GM04503 (cell line): Measurements from ENCODE around the gene PEAK3.
A peak's percentile ranks its signal among the peaks of the same experiment; 100 is the strongest.

Source experiments
- DNase-seq: peaks from one replicate; pipeline ENCODE4 v3.0.0-alpha.2; 2012; ENCODE audit warnings: low read depth

Gene PEAK3

DNA sequence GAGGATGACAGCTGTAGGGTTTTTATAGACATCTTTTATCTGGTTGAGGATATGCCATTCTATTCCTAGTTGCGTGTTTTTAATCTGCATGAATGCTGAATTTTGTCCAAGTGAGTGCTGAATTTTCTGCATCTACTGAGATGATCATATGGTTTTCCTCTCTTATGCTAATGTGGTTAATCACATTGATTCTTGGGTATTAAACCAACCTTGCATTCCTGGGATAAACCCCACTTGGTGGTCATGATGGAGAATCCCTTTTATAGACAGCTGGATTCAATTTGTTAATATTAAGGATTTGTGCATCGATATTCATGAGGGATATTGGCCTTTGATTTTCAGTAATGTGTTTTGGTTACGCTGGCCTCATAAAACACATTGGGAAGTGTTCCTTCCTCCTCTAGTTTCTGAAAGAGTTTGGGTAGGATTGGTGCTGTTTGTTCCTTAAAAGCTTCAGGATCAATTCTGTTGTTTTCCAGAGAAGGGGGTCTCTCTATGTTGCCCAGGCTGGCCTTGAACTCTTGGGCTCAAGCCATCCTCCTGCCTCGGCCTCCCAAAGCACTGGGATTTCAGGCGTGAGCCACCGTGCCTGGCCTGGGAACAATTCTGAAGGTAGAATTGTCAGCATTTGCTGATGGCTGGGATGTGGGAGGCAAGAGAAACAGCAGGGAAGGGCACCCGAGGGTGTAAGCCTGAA lies 33.3 kb upstream of the PEAK3 start:
- no peak for DNase-seq

DNA sequence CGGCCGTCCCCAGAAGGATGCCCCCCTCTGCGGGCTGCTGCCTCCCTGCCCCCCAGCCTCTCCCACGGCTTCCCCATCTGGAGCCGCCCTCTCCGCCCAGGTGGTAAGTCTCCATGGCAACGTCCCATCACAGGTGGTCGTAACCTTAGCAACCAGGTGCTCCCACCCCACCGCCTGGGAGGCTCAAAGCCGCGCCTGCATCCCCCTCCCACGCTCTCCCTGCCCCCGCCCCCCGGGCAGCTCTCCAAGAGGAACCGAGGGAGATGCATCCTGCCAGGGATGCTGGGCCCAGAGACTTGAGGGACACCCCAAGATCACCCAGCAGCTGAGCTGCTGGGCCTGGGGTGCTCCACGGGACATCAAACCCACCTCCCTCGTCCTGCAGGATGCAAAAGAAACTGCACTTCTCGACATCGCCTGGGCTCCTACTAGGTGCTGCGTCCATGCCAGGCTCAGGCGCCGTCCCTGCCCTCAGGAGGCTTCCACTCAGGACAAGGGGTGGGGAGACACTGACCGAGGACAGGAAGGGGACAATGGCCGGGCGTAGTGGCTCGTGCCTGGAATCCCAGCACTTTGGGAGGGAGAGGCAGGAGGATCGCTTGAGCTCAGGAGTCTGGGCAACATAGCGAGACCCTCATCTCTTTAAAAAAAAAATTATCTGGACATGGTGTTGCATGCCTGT lies 31.0 kb upstream of the PEAK3 start:
- DNase-seq: no peak

DNA sequence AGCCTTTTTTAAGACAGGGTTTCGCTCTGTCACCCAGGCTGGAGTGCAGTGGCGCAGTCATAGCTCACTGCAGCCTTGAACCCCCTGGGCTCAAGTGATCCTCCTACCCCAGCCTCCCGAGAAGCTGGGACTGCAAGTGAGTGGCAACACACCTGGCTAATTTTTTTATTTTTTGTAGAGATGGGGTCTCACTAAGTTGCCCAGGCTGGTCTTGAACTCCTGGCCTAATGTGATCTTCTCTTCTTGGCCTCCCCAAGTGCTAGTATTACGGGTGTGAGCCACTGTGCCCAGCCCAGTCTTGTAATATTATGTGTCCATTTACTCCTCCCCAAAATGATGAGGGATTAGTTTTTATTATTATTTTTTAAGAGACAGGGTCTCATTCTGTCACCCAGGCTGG lies 29.1 kb upstream of the PEAK3 start:
- no peak for DNase-seq

DNA sequence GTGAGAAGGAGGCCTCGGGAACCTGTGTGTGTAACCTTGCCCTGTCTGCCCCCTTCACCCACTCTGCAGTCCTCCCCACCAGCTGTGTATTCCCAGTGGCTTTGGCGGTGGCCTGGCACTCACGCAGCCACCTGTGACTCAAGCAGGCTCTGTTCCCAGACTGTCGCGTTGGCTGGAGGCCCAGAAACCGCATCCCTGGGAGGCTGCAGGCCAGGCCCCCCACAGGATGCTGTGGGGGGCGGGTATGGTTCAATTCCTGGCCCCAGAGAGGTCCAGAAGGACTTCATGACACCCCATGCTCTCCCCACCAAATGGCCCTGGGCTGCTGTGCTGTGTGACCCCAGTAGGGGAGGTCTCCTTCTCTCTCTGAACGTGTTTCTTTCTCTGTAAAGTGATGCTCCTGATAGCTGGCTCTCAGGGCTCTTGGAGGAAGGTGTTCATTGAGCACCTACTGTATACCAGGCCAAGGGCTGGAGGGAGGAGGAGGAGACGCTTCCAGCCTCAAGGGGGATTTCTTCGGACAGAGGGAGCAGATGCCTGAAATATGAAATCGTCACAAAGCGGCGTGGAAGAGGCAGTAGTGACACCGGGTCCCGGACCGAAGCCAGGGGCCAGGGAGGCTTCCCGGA lies 27.9 kb upstream of the PEAK3 start:
- no peak for DNase-seq

DNA sequence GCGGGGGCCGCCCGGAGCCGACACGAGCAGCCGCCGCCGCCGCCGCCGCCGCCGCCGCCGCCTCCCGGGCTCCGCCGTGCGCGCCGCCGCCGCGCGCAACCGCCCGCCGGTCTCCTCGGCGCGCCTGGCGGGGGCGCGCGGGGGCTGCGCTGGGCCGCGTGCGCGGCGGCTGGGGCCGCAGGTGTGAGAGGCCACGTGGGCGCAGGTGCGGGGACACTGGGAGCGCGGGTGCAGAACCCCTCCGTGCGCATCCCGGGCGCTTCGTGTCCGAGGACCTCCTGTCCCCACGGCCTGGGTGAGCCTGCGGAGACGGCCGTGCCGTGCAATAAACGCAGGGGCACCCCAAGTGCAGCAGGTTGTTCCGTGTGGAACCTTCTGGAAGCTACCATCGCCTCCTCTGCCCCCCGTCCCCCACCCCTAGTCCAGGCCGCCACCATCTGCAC lies 26.2 kb upstream of the PEAK3 start, which contains the start of gene LINGO3:
Gene LINGO3 (minus strand): TSS at position 41 of the 443 bp plus-strand sequence. CDS start 16,378 bp downstream, outside the sequence.
- no peak for DNase-seq

DNA sequence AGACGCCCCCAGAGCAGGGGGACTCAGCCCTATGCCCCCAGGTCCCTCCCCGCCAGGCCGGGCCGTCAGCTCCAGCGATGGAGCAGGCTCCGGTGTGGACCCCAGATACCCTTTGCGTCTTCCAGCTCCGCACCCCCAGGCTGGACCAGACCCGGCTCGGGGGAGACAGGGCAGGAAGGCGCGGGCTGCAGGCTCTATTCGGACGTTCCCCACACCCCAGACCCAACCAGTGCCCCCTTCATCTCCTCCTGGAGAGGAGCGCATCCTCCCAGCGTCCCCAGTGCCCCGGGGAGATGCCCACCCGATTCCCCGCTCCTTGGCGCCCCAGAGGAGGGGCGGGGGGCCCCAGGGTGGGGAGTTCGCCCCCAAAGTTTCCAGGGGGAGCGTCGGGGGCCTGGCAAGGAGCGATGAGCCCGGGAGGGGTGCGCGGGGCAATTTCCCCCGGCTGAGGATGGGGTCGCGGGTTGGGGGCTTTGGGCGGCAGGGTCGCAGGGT lies 25.6 kb upstream of the PEAK3 start:
- DNase-seq: no peak

DNA sequence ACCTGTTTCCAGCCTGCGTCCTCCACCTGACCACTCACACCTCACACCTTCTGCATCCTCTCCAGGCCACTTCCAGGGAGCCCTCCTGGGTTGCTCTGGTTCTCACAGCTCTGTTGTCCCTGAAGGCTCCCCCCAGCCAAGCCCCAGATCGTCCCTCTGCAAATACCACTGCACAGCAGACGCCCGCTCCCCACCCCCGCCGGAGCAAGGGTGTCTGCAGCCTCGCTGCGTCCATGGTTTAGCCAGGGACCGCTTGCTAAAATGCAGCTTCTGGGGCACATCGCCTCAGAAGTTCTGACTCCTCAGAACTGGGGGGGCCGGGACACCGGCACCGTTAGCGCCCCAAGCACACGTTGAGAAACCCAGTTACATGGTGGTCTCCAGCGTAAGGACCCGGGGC lies 25.0 kb upstream of the PEAK3 start:
- no peak for DNase-seq

DNA sequence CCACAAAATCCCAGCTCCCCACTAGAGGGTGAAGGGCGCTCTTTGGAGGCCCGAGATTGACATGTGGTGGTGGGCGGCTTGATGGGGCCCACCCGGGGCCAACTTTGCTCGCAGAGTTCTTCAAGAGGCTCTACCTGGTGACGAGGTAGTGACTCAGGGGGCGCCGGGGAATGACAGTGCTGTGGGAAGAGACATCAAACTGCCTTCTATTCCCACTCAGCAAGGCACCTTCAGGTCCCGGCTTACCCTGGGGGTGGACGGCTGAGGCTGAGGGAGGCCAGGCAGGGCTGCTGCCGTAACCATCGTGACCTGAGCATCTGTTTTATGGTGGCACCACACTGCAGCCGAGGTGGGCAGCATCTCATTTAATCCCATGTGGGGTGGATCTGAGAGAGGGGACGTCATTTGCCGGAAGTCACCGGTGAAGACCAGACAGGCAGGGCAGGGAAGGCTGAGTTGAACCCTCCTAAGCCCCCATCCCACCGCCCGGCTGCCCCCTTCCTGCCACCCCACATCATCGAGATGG lies 24.4 kb upstream of the PEAK3 start:
- no peak for DNase-seq

DNA sequence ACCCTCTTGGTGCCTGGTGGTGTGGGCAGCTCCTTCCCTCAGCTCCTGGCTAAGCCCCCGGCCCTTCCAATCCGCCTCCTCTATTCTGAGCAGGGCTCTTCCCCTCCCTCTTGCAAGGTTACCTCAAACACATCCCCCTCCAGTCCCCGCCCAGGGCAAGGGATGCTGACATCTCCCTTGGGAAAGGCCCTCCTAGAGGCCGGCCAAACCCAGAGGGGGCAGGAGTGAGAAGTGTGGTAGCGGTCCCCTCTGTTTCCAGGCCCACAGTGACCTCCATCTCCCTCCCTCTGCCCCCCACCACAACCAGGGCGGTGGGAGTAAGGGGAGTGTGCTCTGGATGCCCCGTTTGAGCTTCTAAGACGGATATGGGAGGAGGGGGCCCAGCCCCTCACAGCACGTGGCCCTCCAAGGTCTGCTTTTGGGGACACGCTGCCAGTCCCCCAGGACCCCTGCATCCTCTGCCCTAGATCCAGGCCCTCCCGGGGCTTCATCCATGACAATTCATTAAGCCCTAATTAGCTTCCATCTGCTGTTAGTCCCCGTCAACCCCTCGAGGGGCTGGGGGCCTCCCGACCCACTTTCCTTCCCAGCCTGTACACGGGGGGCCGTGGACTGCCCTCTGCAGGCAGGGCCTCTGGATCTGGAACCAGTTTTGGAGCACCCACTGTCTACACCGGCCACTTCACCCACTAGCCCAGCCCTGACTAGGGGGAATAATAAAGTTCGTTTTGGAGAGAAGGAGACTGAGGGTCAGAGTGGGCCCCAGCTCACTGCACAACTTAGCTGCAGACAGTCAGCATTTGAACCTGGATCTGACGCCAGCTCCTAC lies 23.7 kb upstream of the PEAK3 start:
- no peak for DNase-seq

DNA sequence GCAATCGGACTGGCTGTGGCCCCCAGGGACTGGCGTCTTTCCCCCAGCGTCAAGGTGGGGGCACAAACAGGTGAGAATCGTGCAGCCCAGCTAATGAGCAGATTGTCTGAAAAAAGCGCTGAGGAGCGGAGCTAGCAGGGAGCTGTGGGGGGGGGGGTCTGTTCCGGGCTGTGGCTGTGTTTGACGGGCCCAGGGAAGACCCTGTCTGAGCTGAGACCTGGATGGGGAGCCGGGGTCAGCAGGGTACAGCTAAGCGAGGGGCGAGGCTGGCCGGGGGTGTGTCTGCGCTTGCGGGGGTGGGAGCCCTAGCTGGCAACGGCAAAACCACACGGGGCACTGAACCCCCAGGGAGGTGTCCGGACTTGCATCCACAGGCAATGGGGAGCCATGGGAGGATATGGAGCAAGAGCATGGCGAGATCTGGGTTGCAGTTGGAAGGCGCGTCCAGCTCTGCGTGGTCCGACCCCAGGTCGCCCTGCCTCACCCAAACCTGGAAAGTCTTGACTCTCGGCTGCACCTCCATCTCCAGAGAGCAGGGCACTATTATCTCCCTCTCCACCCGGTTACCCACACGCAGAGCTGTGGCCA lies 21.3 kb upstream of the PEAK3 start:
- no peak for DNase-seq

DNA sequence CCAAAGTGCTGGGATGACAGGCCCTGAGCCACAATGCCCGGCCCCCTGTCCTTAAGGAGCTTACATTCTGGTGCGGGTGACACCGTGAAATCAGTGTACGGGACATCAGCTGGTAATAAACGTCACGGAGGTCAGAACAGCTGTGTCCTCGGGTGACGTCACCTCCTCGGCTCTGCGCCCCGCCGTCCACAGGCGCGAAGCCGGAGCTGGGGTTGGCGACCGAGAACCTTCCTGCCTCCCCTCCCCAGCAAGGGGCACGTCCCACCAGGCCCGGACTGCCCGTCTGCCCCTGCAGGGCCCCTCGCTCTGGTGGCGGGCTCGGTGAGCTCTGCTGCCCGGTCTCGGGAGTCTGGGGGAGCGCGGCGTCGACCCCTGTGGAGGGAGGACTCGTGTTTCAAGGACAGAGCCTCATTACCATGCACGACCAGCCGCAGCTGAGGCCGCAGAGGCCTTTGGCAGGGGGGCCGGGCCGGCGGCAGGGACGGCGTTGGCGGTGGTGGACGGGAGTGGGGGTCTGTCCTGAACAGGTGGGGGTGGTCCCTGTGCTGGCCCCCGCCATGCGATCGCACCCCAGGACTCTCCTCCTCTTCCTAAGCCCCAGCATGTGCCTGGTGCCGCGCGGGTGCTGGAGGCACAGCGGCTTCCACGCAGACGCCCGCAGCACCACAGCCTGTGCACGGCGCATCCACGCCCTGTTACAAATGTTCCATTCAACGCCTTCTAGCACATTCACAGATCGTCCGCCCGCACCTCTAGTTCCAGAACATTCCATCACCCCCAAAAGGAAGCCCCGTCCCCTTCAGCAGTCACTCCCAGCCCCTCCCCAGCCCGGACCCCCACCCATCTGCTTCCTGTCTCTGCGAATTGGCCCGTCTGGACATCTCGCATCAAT lies 20.6 kb upstream of the PEAK3 start:
- DNase-seq: no peak

DNA sequence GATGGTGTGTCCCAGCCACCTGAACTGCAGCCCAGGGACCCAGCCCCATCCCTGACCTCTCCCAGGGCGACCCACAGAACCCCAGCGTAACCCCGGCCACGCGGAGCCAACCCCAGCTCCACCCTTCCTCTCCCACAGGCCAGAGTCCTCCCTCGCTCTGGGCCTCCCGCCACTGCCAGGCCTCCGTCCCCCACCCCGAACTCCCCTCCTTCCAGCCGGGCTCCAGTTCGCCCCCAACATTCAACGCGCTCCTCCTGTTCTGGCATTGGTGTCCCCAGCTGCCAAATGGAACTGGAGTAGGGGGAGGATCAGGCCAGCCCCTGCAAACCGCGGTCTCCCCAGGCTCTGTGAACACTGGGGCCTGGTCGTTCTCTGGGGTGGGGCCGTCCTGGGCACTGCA lies 18.6 kb upstream of the PEAK3 start:
- no peak for DNase-seq

DNA sequence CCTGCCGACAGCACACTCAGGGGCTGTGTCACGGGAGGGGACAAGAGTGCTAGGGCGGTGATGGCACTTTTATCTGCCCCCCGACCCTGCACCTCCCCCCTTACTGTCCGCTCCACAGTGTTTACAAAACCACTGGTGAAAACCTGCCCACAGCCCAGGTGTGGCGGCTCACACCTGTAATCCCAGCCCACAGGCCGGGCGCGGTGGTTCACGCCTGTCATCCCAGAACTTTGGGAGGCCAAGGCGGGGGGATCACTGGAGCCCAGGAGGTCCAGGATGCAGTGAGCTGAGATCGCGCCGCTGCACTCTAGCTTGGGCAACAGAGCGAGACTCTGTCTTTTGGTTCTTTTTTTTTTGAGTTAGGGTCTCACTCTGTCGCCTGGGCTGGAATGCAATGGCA lies 14.2 kb upstream of the PEAK3 start:
- no peak for DNase-seq

DNA sequence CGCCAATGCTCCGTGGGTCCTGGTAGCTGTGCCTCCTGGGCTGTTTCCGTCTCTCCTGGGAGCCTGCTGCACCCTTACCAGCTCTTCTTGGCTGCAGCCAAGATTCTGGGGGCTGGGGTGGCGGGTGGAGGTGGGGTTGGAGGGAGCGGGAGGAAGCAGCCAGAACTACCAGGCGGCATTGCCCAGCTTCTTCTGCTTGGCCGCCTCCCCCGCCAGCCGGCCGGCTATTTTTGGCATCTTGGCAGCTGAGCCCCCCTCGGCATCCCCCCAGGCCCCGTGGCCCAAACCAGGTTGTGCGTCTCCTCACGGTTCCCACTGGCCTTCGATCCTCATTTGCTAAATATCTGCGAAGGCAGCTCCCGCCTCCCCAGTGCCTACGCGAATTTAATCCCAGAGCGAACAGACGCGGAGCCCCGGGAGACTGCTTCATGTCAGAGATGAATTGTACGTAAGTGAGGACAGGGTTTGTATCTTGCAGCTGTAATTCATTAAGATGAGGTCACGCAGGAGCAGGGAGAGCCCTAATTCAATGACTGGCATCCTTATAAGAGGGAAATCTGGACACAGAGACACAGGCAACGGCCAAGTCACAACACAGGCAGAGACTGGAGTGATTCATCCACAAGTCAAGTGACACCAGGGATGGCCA lies 12.8 kb upstream of the PEAK3 start:
- DNase-seq: peak; percentile 81

DNA sequence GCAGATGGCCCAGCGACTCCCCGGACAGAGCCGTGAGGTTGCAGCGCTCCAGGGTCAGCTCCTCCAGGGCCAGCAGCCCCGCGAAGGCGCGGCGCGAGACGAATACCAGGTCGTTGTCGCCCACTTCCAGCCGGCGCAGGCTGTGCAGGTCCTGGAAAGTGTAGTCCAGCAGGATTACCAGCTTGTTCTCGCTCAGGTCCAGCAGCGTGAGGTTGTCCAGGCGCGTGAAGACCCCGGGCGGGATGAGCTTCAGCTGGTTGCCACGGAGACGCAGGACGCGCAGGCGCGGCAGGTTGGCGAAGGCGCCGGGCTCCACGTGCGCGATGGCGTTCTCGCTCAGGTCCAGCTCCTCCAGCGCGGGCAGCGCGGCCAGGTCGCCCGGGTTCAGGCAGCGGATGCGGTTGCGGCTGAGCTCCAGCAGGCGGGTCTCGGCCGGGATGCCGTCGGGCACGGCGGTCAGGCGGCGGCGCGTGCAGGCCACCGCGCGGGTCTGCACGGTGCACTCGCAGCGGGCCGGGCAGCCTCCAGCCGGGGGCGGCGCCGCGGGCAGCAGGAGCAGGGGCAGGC lies 9.3 kb upstream of the PEAK3 start:
- DNase-seq: no peak

DNA sequence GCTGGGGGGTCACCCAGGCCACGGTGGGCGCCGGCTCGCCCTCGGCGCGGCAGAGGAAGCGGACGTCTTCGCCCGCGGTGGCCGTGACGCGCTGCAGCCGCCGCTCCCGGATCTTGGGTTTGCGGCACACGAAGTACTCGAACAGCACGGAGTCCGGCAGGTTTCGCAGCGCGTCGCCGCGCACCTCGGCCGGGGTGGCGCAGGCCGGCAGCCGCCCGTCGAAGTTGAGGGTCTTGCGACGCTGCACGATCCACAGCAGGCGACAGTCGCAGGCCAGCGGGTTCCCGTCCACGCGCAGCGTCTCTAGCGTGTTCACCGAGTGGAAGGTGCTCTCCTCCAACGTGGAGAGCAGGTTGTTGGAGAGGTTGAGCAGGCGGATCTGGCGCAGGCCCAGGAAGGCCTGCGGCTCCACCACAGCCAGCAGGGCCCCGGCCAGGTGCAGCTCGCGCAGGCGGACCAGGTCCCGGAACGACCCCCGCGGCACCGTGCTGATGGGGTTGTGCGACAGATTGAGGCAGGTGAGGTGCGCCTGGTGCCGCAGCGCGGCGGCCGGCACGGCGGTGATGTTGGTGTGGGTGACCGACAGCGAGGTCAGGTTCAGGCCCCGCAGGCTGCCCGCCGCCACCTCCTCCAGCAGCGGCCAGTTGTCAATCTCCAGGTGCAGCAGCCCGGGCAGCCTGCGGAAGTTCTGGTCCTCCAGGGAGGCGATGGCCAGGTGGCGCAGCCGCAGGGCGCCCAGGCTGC lies 8.6 kb upstream of the PEAK3 start:
- DNase-seq: no peak

DNA sequence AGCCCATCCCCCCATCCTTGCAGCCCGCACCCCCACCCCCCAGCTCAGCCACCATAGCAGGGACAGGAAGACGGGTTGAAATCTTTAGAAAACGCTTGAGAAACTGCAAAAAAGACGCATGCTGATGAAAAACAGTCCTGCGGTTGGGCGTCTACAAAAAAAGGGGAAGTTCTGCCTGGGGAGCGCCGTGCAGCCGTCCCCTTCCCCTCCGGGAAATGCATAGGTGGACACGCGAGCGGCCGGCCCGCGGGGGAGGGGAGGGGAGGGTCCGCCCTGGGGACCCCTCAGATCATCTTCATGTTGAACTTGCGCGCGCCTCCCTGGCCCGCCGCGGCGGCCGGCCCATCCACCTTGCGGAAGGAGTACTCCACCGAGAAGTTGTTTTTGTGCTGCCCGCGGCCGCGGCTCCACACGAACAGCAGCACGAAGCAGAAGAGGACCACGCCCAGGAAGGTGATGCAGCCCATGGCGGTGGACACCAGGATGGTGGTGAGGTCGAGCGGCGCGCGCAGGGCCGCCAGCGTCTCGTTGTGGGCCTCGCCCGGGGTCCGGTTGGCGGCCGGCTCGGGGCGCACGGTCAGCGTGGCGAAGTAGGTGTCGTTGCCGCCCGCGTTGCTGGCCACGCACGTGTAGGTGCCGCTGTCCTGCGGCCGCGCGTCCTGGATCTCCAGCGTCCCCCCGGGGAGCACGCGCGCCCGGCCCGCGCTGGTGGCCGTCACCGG lies 7.9 kb upstream of the PEAK3 start:
- no peak for DNase-seq
